ENCODE results near the gene MAP2K3.
A peak's percentile ranks its signal among the peaks of the same experiment; 100 is the strongest.

The MAP2K3 gene

GRCh38 chr17:21282850-21283249, 1.7 kb upstream of the MAP2K3 start:
- TF ChIP-seq RBAK (tag by site-specific recombination; IDR thresholded peaks at IDR 0.05) (no peak), ZBTB48 (tag by site-specific recombination; IDR thresholded peaks at IDR 0.05) (0 out of 2 replicates have a peak, but pooled peaks have one; percentile 9)
- POLR2A ChIA-PET = no interaction called here
- peaks cover 0 to 9% of the 10 kb centered on the region in 2 experiments; a peak in 1 of 3 replicates for H3K36me3 ChIP-seq (ENCODE audit: control insufficient read depth in 2 of 2, insufficient read depth in 1 of 2, low read length in 2 of 2)
- peaks cover 20% of the 10 kb centered on the region for H3K4me1 ChIP-seq (ENCODE audit: control insufficient read depth, insufficient read depth, low read length)
- H3K4me3 ChIP-seq (ENCODE audit: low read depth, low read length) = no peak overlapping the region
- CTCF ChIA-PET = interaction anchor here (0.7 to 5.1 kb wide), 6 partner anchors 32 to 239 kb away, joined by 3 to 63 read pairs (median 4); no protein-coding TSS in a partner anchor
- no peaks in the 10 kb centered on the region for H3K9me3 ChIP-seq (ENCODE audit: control insufficient read depth, insufficient read depth, low read depth, low read length)
- no peak overlapping the region for H3K27ac ChIP-seq (ENCODE audit: extremely low read depth, low read depth, low read length)

- Histone ChIP-seq H3K4me1 (ENCODE audit: control insufficient read depth, insufficient read depth, low read length) (peaks cover 25% of the 10 kb centered on the region), H3K36me3 (ENCODE audit: control insufficient read depth in 2 of 2, insufficient read depth in 1 of 2, low read length in 2 of 2) (peaks cover 0 to 14% of the 10 kb centered on the region in 2 experiments; a peak in 1 of 3 replicates), H3K27ac (ENCODE audit: extremely low read depth, low read depth, low read length) (no peak overlapping the region), H3K9me3 (ENCODE audit: control insufficient read depth, insufficient read depth, low read depth, low read length) (no peaks in the 10 kb centered on the region), H3K4me3 (ENCODE audit: low read depth, low read length) (peak overlapping the region; percentile 15)
- TF ChIP-seq ZNF391 (tag by site-specific recombination; IDR thresholded peaks at IDR 0.05; ENCODE audit: borderline replicate concordance, low read depth) = no peak
- no peak for TF ChIP-seq INSM2 (tag by site-specific recombination; IDR thresholded peaks at IDR 0.05)
- TF ChIP-seq CTCF (tag by site-specific recombination; IDR thresholded peaks at IDR 0.05) = no peak
- 0 out of 2 replicates have a peak, but pooled peaks have one; percentile 43 for TF ChIP-seq ZNF423 (tag by site-specific recombination; IDR thresholded peaks at IDR 0.05)
- no peak for TF ChIP-seq ZNF112 (tag by site-specific recombination; IDR thresholded peaks at IDR 0.05)
- TF ChIP-seq ZBTB48 (tag by site-specific recombination; IDR thresholded peaks at IDR 0.05) = peak; percentile 70; the same call in 1 of the 2 replicates
- no peak for TF ChIP-seq ZXDB (tag by site-specific recombination; IDR thresholded peaks at IDR 0.05)
- no peak for TF ChIP-seq ZFP41 (tag by site-specific recombination; IDR thresholded peaks at IDR 0.05; ENCODE audit: borderline replicate concordance)
- no peak for TF ChIP-seq ZNF121 (tag by site-specific recombination; IDR thresholded peaks at IDR 0.05)
- no peak for TF ChIP-seq ZNF214 (tag by site-specific recombination; IDR thresholded peaks at IDR 0.05; ENCODE audit: borderline replicate concordance)
- TF ChIP-seq BCL11B (tag by site-specific recombination; IDR thresholded peaks at IDR 0.05; ENCODE audit: low read depth) = 0 out of 2 replicates have a peak, but pooled peaks have one; percentile 47
- POLR2A ChIA-PET = no interaction called here
- CTCF ChIA-PET = interaction anchor here (2.8 to 5.1 kb wide), 2 partner anchors 174 to 228 kb away, joined by 11 to 63 read pairs; no protein-coding TSS in a partner anchor
Observed at GRCh38 chr17:21283482-21284318, 811 bp upstream of the MAP2K3 start.

GRCh38 chr17:21285164-21286065, 904 bp downstream of the MAP2K3 start:
- CTCF ChIA-PET = interaction anchor here (0.6 to 3.7 kb wide), 9 partner anchors 9 to 239 kb away, joined by 3 to 24 read pairs (median 4); no protein-coding TSS in a partner anchor
- H3K27ac ChIP-seq (ENCODE audit: extremely low read depth, low read depth, low read length) = peak overlapping the region; percentile 70
- no peak for TF ChIP-seq ZNF26 (tag by site-specific recombination; IDR thresholded peaks at IDR 0.05)
- TF ChIP-seq ZNF530 (tag by site-specific recombination; IDR thresholded peaks at IDR 0.05; ENCODE audit: low read depth) = no peak
- peak; percentile 36; the same call in 1 of the 2 replicates for TF ChIP-seq GLIS2 (tag by site-specific recombination; IDR thresholded peaks at IDR 0.05)
- TF ChIP-seq ZSCAN16 (tag by site-specific recombination; IDR thresholded peaks at IDR 0.05) = no peak
- TF ChIP-seq ZNF610 (tag by site-specific recombination; IDR thresholded peaks at IDR 0.05; ENCODE audit: borderline replicate concordance) = no peak
- no peak for TF ChIP-seq ZNF560 (tag by site-specific recombination; IDR thresholded peaks at IDR 0.05; ENCODE audit: borderline replicate concordance)
- TF ChIP-seq ZNF596 (tag by site-specific recombination; IDR thresholded peaks at IDR 0.05) = no peak
- TF ChIP-seq ZNF792 (tag by site-specific recombination; IDR thresholded peaks at IDR 0.05) = no peak

More at GRCh38 chr17:21285164-21286065, 904 bp downstream of the MAP2K3 start:
- Histone ChIP-seq H3K36me3 (ENCODE audit: control insufficient read depth in 2 of 2, insufficient read depth in 1 of 2, low read length in 2 of 2) (peaks cover 0 to 24% of the 10 kb centered on the region in 2 experiments; a peak in 2 of 3 replicates), H3K9me3 (ENCODE audit: control insufficient read depth, insufficient read depth, low read depth, low read length) (no peaks in the 10 kb centered on the region), H3K4me3 (ENCODE audit: low read depth, low read length) (peak overlapping the region; percentile 68), H3K4me1 (ENCODE audit: control insufficient read depth, insufficient read depth, low read length) (peaks cover 25% of the 10 kb centered on the region)
- POLR2A ChIA-PET = interaction anchor here (0.6 to 4.1 kb wide), 9 partner anchors 10 to 244 kb away, joined by 3 to 42 read pairs (median 4); partner anchors contain the start of genes DHRS7B and KCNJ12

Measured in HEK293 (cell line).